ENCODE data around the gene SNAP29.
"Not testable (repeated sequence)": the region's sequence is repeated elsewhere in the genome, so short reads cannot be mapped to it uniquely, and the experiment has no call there.

Gene SNAP29

GRCh38 chr22:20823264-20823663, 35.5 kb upstream of the SNAP29 start:
- no peak for DNase-seq (ENCODE audit: low read depth)
- TF ChIP-seq CTCF (conservative IDR thresholded peaks at IDR 0.05; ENCODE audit: low read depth, low read length): no peak

GRCh38 chr22:20825216-20825615, 33.6 kb upstream of the SNAP29 start:
- not testable (repeated sequence) for H3K4me3 ChIP-seq (ENCODE audit: low read length); DNase-seq (ENCODE audit: low read depth)

More at GRCh38 chr22:20823264-20823663, 35.5 kb upstream of the SNAP29 start:
- H3K4me3 ChIP-seq (ENCODE audit: low read length): no peak overlapping the region

GRCh38 chr22:20825624-20826023, 33.2 kb upstream of the SNAP29 start:
- no peak for DNase-seq (ENCODE audit: low read depth)
- no peak overlapping the region for H3K4me3 ChIP-seq (ENCODE audit: low read length)
- no peak for TF ChIP-seq CTCF (conservative IDR thresholded peaks at IDR 0.05; ENCODE audit: low read depth, low read length)

- not testable (repeated sequence) for H3K4me3 ChIP-seq (ENCODE audit: low read length); DNase-seq (ENCODE audit: low read depth)
Observed at GRCh38 chr22:20826373-20827152, 32.2 kb upstream of the SNAP29 start.

GRCh38 chr22:20829491-20830134, 29.2 kb upstream of the SNAP29 start:
- no peak for DNase-seq (ENCODE audit: low read depth)
- TF ChIP-seq CTCF (conservative IDR thresholded peaks at IDR 0.05; ENCODE audit: low read depth, low read length): no peak
- H3K4me3 ChIP-seq (ENCODE audit: low read length): no peak overlapping the region

GRCh38 chr22:20833225-20833665, 25.6 kb upstream of the SNAP29 start:
- H3K4me3 ChIP-seq (ENCODE audit: low read length): no peak overlapping the region
- TF ChIP-seq CTCF (conservative IDR thresholded peaks at IDR 0.05; ENCODE audit: low read depth, low read length): no peak
- DNase-seq (ENCODE audit: low read depth): no peak

GRCh38 chr22:20834206-20834605, 24.6 kb upstream of the SNAP29 start:
- DNase-seq (ENCODE audit: low read depth): no peak
- TF ChIP-seq CTCF (conservative IDR thresholded peaks at IDR 0.05; ENCODE audit: low read depth, low read length): no peak
- no peak overlapping the region for H3K4me3 ChIP-seq (ENCODE audit: low read length)

GRCh38 chr22:20834725-20835124, 24.1 kb upstream of the SNAP29 start:
- no peak overlapping the region for H3K4me3 ChIP-seq (ENCODE audit: low read length)
- DNase-seq (ENCODE audit: low read depth): no peak
- TF ChIP-seq CTCF (conservative IDR thresholded peaks at IDR 0.05; ENCODE audit: low read depth, low read length): no peak

All from retinal pigment epithelial cell (primary cell).